ENCODE measurements around the gene RRP1.

DNA sequence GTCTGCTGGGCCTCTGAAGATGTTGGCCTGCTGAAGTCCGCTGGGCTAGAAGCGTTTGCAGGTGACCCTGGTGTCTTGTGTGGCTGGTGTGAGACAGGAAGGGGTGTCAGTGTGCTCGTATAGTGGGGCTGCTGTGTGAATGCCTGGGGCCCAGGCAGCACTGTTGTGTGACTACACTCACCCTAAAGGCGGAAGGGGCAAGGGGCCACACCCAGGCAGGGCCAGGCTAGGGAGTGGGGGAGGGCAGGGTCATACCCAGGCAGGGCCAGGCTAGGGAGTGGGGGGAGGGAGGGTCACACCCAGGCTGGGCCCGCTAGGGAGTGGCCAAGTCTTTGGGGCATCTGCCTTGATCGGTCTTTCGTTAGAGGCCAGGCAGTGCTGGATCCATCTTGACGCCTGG, 45.4 kb upstream of the RRP1 start:
- no peak for TF ChIP-seq POLR2A (IDR thresholded peaks at IDR 0.05; ENCODE audit: low read depth, low read length)
- TF ChIP-seq TAF1 (IDR thresholded peaks at IDR 0.05; ENCODE audit: low read depth, low read length), result no peak
- no peak for TF ChIP-seq POLR2AphosphoS5 (IDR thresholded peaks at IDR 0.05; ENCODE audit: low read depth, low read length)
- TF ChIP-seq POU2F2 (IDR thresholded peaks at IDR 0.05; ENCODE audit: low read depth, low read length), result no peak
- no peak for TF ChIP-seq SPI1 (IDR thresholded peaks at IDR 0.05; ENCODE audit: low read depth, low read length)
- no peak for TF ChIP-seq PAX5 (IDR thresholded peaks at IDR 0.05; ENCODE audit: insufficient read depth, low read length, severe bottlenecking)
